GM19328 (cell line): ENCODE data around the gene CD24.
"Not testable (repeated sequence)": the region's sequence is repeated elsewhere in the genome, so short reads cannot be mapped to it uniquely, and the experiment has no call there.

Experiments used
- ATAC-seq: cut with Tn5 transposase; IDR thresholded peaks from one replicate; pipeline ENCODE4 v1.9.1; 2021; ENCODE audit warnings: mild to moderate bottlenecking, moderate library complexity; ENCODE audit not compliant: unreplicated experiment

CD24 gene

DNA sequence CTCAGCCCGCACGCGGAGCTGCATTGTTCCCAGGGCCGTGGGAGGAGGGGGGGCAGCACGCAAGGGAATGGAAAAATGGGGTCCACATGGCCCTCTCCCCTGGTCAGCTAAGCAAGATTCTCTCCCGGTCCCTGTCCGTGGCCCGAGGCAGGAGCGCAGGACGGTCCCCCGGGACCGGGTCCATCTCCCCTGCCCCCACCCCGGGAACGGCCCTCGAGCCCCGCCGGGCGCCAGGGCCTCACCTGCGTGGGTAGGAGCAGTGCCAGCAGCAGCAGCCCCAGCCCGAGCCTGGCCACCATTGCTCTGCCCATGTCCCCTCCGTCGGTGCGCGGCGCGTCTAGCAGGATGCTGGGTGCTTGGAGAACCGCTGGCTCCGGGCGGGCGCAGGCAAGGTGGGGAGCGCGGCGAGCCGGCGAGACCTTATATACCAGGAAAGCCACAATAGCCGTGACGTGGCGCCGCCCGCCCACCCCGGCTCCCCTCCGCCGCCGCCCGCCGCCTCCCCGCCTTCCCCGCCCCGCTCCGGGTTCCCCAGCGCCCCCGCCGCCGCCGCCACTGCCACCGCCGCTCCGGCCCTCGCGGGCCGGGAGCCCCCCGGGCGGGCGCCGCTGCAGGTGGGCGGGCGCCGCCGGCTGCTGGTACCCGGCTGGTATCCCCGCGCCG lies at the start of gene CD24:
Gene CD24 (minus strand): TSS at position 394 of the 663 bp plus-strand sequence. CDS start 83 bp downstream, at position 311.
- peak; percentile 30 for ATAC-seq

GRCh38 chr6:107021446-107022185 lies 47.1 kb upstream of the CD24 start:
- ATAC-seq: no peak

- no peak for ATAC-seq
Measured at GRCh38 chr6:107020239-107020638, 45.7 kb upstream of the CD24 start.

DNA sequence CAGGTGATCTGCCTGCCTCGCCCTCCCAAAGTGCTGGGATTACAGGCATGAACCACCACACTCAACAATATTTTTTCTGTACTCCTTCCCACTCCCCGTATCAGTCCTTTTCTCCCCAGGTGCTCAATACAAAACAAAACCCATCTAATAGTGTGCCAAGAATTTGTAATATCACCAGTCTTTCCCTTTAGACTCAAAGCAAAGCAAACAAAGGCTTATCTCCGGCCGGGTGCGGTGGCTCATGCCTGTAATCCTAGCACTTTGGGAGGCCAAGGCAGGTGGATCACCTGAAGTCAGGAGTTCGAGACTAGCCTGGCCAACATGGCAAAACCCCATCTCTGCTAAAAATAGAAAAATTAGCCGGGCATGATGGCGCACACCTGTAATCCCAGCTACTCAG lies 45.1 kb upstream of the CD24 start:
- ATAC-seq: not testable (repeated sequence)

DNA sequence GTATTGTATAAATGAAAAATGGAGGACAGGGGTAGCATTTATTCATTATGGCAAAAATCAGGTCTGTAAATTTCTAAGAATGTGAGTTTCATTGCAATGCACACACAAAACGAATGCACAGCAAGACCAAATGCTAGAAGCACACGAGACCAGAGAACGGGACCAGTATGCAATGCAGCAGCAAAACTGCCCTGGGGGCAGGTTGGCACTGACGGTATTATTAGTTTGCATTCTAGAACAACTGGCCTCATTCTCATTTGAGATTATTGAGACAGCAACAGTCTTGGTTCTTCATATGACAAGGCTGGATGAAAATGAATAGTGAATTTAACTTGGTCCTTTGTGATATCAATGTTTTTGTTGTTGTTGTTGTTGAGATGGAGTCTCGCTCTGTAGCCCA lies 44.5 kb upstream of the CD24 start:
- no peak for ATAC-seq

GRCh38 chr6:107009499-107009898 lies 35.0 kb upstream of the CD24 start:
- ATAC-seq: no peak

DNA sequence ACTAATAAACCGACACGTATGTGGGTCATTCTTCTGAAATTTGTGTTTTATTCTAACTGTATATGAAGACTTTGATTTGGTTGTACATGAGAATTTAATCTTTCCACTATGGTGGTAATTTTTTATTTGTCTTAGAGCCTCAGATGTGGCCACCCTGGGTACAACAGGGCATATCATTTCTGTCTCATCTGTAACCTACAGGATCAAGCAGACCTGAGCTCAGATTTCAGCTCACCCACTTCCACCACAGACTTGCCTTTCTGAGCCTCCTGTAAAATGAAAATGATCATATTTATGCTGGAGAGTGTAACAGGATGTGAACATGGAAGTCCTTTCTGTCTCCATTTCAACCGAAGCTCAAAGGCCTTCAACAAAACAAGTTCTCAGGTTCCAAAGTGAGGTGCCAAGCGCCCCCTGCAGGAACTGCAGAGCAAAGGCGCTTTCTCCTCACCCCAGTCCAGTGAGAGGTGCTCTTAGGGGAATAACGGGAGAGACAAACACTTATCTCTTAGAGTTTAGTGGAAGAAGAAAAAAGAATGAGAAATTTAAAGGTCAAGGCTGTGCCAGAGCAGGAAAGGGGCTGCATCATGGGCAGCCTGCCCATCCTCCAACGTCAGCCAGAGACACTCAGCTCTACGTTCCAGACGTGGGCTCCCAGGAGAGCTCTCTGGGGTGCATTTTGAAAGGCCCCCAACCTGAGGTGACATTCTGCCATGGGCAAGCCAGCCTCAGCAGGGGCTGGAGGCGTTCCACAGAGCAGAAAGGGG lies 23.0 kb upstream of the CD24 start:
- no peak for ATAC-seq

DNA sequence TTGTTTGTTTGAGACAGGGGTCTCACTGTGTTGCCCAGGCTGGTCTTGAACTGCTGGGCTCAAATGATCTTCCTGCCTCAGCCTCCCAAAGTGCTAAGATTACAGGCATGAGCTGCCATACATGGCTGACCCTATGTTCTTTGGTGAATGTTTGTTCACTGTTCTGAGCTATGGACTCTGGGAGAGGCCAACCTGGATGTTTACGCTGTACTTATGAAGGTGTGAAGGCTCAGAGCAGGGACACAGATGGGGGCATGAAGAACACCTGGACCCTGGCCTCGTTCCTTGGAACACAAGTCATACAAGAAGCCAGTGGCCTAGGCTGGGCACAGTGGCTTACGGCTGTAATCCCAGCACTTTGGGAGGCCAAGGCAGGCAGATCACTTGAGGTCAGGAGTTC lies 21.1 kb upstream of the CD24 start:
- no peak for ATAC-seq

- not testable (repeated sequence) for ATAC-seq
Measured at GRCh38 chr6:106989737-106990136, 15.2 kb upstream of the CD24 start.

- ATAC-seq: no peak
Measured at GRCh38 chr6:106988664-106989063, 14.1 kb upstream of the CD24 start.

- no peak for ATAC-seq
Measured at GRCh38 chr6:106981926-106982325, 7.4 kb upstream of the CD24 start.

GRCh38 chr6:106980926-106981325 lies 6.4 kb upstream of the CD24 start:
- no peak for ATAC-seq

DNA sequence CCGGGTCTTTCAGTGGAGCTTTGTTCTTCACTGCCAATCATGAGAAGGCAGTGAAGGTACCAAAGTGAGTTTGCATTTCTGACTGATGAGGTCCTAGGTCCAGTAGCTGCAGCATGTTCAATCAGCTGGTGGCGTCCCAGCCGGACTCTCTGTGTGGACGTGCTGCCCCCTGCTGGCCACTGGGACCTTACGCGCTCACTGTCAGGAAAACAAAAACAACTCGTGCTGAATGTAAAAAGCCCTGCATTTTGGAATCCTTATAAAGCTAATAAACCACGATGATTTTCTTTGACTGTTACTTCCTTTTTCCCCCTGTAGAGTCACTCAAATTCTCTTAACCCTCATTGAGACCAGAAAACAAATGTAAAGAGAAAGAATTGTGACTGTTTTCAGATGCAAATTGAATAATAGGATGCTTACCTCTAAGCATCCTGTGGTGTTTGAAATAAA lies 4.9 kb upstream of the CD24 start:
- no peak for ATAC-seq

DNA sequence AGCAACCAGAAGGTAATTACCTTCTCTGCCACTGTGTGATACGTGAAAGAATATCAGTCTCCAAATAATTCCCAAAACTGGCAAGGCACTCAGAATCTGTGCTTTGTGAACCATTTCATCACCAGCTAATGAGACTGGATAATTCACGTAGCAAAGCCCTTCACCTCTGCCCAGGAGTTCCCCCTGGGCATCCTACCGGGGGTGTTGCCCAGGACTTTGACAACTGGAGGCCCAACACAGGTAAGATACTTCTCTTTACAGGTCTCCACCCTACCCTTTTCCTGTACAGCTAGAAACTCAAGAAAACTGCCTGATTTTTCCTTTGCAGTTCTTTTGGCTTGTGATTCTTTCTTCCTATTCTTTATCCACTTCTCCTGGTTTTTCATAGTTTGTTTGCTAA lies 2.7 kb upstream of the CD24 start:
- no peak for ATAC-seq

DNA sequence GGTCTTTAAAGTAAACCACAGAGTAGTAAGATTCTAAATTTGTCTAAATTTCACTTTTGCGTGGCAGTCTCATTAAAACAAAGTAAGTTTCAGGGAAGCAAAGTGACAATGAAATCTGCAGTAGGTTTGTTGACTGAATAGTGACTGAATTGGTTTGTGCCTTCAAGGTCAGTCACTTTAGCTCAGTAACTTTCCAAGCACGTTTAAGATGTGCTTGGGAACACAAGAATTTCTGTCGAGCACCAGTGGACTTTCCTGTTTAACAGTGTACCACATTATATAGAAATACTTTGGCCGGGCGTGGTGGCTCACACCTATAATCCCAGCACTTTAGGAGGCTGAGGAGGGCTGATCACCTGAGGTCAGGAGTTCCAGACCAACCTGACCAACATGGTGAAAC lies 1.7 kb upstream of the CD24 start:
- ATAC-seq: no peak

- ATAC-seq: no peak
Measured at GRCh38 chr6:106975738-106976064, 1.2 kb upstream of the CD24 start.

GRCh38 chr6:106974999-106975737 lies 639 bp upstream of the CD24 start:
- peak; percentile 54 for ATAC-seq

DNA sequence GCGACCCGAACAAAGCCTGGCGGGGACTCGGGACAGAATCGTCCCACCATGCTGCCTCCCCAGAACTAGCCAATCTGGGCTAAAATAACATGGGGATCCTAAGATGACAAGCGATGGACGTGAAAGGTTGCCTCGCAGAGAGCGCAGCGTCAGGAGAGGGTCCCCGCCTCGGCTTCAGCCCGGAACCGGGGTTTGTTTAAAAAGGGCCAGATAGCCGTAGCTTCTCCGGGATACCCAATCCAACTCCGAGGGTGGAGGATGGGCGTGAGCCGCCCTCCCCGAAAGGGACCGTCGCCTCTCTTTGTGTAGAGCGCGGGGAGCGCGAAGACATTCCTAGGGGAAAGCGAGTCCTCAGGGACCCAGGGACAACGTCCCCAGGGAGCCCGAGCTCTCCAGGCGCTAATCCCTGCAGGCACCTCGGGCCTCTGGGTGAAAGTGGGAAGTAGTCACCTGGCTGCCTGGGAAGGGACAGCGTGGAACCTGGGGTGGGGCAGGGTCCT lies 643 bp downstream of the CD24 start:
- ATAC-seq: no peak

GRCh38 chr6:106973018-106973835 lies 1.3 kb downstream of the CD24 start:
- no peak for ATAC-seq

- ATAC-seq: no peak
Measured at GRCh38 chr6:106972500-106972899, 2.0 kb downstream of the CD24 start.
